Measurements from ENCODE around the gene CINP.
"Not testable (repeated sequence)": the region's sequence is repeated elsewhere in the genome, so short reads cannot be mapped to it uniquely, and the experiment has no call there.

CINP gene

DNA sequence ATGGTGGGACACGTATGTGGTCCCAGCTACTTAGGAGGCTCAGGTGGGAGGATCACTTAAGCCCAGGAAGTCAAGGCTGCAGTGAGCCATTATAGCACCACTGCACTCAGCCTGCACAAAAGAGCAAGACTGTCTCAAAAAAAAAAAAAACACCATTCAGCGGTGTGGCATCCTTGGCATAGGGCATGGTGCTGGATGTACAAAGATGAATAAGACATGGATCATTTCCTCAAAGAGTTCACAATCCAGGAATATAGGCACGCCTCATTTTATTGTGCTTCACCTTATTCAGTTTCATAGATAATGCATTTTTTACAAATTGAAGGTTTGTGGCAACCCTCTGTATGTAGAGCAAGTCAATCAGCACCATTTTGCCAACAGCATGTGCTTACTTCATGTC is 6.4 kb downstream of the CINP start:
- DNase-seq (ENCODE audit: low read depth in 2 of 3, low spot score in 1 of 3), result no peak

DNA sequence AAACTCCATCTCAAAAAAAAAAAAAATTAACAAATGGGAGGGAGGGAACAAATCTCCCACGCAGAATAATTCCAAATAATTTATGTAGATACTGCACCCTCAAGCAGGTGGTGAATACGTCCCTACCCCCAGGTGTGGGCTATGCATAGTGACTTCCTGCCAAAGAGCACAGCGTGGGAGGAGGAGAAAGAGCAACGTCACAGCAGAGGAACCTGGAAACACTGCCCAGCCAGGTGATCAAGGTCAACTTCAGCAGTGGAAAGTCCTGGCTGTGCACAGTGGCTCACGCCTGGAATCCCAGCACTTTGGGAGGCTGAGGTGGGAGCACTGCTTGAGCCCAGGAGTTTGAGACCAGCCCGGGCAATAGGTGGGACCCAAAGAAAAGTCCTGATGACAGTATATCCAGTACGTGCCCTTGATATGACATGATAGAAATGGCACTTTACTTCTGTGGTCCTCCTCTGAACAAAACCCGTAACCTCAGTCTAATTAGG is 9.5 kb downstream of the CINP start:
- no peak for DNase-seq (ENCODE audit: low read depth in 2 of 3, low spot score in 1 of 3)

DNA sequence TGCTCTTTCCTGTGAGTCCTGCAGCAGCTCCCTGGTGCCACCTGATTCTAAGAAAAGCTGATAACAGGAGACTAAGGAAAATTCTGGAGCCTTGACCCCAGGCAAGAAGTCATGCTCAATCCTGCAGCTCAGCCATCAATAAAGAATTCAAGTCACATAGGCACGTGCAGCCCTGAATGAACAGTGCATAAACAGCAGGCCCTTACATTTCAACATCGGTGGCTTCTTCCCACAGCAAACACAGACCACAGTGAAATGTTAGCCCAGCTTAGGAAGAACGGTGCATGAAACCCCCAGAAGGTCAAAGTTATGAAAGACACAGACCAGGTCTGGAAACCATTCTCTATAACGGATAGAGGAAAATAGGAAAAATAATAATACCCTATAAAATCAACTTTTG is 10.5 kb downstream of the CINP start:
- no peak for DNase-seq (ENCODE audit: low read depth in 2 of 3, low spot score in 1 of 3)

DNA sequence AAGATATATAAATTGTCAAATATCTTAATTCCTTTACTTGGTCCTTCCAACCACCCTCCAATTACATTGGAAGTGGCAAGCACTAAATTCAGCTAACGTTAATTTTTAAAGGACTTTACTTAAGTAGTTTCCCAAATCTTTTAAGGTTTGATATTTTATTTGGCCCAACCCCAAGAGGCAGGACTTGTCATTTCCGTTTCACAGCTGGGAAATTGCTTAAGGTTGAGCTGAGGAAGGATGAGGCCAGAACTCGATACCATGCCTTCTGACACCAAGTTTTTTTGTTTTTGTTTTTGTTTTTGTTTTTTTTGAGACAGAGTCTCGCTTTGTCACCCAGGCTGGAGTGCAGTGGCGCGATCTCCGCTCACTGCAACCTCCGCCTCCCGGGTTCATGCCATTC is 11.1 kb downstream of the CINP start:
- DNase-seq (ENCODE audit: low read depth in 2 of 3, low spot score in 1 of 3), result not testable (repeated sequence)

DNA sequence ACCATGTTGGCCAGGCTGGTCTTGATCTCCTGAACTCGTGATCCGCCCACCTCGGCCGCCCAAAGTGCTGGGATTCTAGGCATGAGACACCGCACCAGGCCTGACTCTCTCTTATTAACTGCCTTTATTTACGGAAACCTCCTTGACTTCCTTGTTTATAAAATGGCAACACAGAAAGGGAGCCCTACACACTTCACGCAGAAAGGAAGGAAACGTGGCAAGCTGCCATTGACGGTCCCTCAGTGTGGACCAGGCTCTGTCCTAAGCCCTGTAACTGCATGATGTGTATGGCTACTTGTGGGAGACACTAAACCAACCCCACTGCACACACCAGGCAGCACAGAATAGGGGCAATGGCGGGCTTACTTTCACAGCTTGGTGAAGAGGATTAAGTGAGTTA is 11.7 kb downstream of the CINP start:
- no peak for DNase-seq (ENCODE audit: low read depth in 2 of 3, low spot score in 1 of 3)

DNA sequence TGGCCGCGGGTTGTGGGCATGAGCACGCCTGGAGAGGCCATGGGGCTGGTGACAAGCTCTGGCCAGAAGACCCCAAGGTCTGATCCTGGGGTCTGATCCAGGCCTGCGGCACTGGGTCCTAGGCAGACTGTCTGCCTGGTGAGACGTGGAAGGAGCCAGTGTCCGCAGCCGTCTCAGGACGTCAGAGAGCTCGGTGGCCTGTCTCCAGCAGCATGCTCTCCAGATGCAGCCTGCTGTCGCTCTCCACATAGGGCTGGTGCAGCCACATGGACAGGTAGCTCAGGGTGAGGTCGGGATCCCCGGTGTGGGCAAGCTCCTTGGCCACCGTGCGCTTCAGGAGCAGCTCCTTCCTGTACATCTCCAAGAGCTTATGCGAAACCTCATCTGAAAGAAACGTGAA is 14.3 kb downstream of the CINP start:
- DNase-seq (ENCODE audit: low read depth in 2 of 3, low spot score in 1 of 3), result no peak

DNA sequence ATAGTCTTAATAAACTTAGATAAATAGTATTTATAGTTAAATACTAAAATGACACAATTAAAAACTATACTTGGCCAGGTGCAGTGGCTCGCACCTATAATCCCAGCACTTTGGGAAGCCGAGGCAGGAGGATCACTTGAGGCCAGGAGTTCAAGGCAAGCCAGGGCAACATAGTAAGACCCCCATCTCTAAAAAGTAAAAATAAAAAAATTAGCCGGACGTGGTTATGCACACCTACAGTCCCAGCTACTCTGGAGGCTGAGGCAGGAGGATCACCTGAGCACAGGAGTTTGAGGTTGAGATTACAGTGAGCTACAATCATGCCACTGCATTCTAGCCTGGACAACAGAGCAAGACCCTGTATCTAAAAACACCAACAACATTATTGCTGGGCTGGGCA is 16.0 kb downstream of the CINP start:
- DNase-seq (ENCODE audit: low read depth in 2 of 3, low spot score in 1 of 3), result no peak

DNA sequence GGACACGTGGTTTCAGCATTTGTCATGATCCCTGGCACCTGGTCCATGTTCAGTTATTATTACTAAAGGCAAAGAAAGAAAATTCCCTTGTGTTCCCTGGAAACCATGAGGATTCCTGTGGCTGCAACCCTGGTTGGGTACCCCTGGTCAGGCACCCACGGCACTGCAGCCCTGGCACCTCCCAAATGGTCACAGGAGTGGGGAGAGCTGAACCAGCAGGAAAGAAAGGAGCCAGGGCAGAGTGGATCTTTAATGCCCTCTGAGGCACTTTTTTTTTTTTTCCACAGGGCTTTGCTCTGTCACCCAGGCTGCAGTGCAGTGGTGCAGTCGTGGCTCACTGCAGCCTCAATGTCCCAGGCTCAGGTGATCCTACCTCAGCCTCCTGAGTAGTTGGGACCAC is 17.5 kb downstream of the CINP start:
- DNase-seq (ENCODE audit: low read depth in 2 of 3, low spot score in 1 of 3), result no peak

DNA sequence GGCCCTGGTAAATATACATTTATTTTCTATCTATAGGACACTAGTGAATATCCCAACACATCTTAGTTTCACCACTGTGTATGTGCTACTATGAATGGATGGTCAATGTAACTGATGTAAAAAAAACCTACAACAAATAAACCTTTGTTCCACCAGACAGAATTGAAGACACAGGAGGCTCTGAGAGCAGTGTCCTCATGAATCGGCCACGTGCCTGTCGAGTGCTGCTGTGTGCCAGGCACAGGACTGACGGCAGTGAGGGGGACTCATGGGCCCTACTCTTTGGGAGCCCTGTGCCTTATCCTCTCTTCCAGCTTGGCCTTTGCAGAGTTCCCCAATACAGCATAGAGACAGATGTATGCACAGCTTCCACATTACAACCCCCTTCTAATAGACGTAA is 18.2 kb downstream of the CINP start:
- no peak for DNase-seq (ENCODE audit: low read depth in 2 of 3, low spot score in 1 of 3)

DNA sequence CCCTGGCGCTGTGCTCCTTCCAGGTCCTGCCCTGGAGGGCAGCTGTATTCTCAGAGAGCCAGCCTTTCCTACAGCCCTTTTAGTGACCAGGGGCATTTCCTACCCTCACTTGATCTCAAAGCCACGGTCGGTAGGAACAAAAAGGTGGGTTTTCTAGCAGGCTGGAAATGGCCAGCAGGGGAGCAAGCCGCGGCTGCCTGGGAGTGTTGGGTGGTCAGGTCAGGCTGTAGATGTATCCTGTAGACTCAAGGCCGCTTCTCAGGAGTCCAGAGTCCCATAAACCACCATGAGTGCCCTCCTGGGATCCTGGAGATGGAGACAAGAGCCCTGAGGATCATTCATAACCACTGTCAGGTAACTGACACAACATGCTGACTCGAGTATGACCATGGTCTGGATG is 18.6 kb downstream of the CINP start:
- DNase-seq (ENCODE audit: low read depth in 2 of 3, low spot score in 1 of 3), result no peak

DNA sequence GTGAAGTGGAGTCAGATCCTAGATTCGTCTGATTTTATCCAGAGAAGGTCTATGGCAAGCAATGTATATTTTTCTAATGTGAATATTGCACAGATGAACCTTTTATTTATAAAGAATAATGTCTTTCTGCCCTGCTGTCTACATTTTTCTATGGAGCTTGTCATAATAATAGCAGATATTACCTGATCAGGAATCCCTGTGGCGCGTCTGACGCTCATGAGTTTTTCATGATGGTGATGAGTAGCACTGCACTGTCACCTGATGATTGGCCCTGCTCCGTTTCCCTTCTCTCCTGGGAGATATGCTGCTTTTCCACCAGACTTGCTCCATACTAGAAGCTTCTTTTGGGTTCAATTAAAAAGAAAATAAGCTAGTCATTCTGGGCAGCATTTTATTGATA is 20.5 kb downstream of the CINP start:
- no peak for DNase-seq (ENCODE audit: low read depth in 2 of 3, low spot score in 1 of 3)

DNA sequence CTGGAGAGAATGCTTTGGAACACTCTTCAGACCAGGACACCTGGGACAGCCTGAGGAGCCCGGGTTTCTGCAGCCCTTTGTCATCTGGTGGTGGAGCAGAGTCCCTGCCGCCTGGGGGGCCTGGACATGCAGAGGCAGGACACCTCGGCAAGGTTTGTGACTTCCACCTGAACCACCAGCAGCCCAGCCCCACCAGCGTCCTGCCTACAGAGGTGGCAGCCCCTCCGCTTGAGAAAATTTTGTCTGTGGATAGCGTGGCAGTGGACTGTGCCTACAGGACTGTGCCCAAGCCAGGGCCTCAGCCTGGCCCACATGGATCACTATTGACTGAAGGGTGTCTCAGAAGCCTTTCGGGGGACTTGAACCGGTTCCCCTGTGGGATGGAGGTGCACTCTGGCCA is 21.1 kb downstream of the CINP start:
- no peak for DNase-seq (ENCODE audit: low read depth in 2 of 3, low spot score in 1 of 3)

DNA sequence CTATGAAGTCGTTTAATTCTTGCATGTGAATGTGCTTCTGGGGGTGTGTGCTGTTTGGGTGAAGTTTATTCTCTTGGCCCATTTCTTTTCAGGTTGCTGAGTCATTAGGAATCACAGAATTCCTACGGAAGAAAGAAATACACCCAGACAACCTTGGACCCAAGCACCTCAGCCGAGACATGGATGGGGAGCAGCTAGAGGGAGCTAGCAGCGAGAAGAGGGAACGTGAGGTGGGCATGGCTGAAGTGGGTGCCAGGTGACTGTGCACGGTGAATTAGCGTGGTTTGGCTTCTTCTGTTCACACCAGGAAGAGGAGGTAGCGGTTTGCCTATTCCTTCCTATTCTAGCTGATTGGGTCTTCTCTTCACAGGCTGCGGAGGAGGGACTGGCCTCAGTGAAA is 24.0 kb downstream of the CINP start:
- DNase-seq (ENCODE audit: low read depth in 2 of 3, low spot score in 1 of 3), result no peak

DNA sequence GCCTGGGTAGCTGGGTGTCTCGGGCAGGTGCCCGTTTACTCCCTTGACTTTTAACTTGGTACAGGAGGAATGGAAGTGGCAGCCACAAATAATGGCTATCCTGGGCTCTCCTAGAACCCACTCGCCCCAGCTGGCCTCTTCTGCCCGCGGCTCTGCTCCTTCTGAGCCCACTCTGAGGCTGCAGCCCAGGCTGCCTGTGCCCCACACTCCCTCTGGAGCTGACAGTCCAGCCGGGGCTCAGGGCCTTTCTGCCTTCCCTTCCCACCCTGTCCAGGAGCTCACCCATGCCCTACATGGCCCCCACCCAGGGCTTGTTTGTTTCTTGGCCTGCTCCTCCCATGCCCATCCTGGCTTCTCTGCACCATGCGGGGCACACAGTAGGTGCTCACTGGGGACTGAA is 27.5 kb downstream of the CINP start:
- DNase-seq (ENCODE audit: low read depth in 2 of 3, low spot score in 1 of 3), result no peak

DNA sequence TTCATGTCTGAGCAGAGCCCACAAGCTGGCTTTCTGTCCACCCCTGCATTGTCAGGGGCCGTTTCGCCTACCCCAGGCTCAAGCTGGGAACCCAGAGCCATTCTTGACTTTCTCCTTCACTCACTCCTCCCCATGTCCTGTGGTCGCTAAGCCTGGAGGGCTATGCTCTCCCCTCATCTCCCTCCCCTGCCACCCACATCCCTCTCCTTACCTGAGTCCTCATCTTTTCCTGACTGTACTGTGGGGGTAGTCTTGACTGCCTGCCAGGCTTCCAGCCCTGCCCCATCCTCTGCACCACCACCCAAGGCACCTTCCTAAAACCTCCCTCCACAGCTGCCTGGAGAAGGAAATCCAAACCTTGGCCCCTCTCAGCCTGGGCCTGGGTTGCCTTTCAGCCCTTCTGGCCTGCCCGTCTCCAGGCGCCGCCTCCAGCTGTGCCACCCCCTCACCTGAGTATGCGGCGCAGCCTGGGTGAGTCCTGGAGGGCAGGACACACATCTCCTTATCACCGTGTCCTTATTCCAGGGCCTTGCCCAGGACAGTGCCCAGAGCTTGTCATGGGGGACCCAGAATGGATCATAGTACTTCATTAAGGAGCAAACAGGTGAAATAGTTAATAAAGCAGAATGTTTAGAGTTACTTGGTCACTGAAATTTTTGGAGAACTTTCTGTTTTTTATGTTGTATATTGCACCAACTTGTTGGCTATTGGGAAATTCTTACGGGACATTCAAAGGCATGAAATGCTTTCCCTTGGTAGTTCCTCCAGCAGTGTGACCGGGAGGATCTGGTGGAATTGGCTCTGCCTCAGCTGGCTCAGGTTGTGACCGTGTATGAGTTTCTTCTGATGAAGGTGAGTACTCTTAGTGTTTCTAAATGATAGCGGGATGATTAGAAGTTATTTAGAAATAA is 28.6 kb downstream of the CINP start:
- DNase-seq (ENCODE audit: low read depth in 2 of 3, low spot score in 1 of 3), result no peak

DNA sequence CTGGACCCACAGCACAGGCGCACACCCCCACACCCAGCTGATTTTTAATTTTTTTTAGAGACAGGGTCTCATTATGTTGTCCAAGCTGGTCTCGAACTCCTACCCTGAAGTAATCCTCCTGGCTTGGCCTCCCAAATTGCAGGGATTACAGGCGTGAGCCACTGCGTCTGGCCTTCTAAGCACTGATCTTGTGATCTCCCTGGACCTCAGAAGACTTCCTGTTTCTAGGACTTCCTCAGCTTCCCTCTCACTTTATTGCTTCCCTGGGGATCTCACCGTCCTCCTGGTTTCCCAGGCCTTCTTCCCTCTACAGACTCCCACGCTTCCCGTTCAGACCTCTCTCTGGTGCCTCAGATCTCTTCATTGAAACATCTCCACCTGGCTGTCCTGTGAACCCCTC is 29.3 kb downstream of the CINP start:
- no peak for DNase-seq (ENCODE audit: low read depth in 2 of 3, low spot score in 1 of 3)

DNA sequence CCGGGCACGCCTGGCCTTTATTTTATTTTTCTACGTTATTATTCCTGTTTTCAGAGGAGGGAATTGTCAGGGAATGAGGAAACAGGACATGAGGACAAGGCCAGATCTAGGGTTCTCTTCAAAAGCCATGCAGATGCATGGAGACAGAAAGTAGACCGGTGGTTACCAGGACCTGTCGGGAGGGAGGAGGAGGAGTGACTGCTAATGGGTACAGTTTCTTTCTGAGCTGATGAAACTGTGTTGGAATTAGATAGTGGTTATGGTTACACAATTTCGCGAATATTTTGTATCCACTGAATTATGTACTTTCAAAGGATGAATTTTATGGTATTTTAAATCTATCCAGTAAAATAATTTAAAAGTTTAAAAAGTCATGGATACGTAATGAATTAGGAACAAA is 31.9 kb downstream of the CINP start:
- DNase-seq (ENCODE audit: low read depth in 2 of 3, low spot score in 1 of 3), result no peak

DNA sequence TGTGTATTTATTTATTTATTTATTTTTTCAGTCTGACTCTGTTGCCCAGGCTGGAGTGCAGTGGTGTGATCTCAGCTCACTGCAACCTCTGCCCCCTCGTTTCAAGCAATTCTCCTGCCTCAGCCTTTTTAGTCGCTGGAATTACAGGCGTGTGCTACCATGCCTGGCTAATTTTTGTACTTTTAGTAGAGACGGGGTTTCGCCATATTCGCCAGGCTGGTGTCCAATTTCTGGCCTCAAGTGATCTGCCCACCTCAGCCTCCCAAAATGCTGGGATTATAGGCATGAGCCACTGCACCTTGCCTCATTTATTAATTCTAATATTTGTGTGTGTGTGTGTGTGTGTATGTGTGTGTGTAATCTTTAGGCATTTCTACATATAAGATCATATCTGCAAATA is 33.3 kb downstream of the CINP start:
- not testable (repeated sequence) for DNase-seq (ENCODE audit: low read depth in 2 of 3, low spot score in 1 of 3)

DNA sequence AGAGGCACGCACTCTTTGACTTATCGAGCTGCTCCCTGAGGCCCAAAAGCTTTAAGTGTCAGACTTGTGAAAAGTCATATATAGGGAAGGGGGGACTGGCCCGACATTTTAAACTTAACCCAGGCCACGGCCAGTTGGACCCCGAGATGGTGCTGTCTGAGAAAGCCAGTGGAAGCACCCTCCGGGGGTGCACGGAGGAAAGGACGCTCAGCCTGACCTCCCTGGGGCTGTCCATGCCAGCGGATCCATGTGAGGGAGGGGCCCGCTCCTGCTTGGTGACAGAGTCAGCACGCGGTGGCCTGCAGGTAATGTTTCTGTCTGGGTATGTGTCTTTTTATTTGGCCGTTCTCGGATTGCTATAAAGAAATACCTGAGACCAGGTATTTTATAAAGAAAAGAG is 36.1 kb downstream of the CINP start:
- no peak for DNase-seq (ENCODE audit: low read depth in 2 of 3, low spot score in 1 of 3)

DNA sequence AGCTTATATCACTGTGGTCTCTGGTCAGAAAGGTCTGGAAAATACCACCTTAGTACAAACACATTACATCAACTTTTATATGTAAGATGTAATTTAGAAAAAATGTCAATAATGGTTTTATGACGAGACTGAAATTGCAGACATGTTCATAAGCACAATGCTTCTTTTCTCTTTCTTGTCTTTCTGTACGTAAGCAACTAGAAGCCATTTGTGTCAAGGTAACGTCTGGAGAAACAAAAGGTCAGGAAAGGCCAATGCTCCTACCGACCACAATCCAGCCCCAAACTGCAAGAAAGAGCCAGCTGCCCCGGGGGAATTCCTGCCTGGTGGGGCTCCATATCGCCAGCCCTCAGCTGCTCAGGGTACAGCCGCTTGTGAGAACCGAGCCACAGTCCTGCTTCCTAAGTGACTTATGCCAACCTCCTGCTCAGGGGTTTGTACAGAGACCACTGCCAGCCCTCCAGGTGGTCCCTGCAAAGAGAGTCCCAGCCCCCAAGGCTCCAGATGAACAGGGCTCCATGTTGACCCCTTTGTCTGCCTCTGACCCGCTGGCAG is 36.8 kb downstream of the CINP start:
- no peak for DNase-seq (ENCODE audit: low read depth in 2 of 3, low spot score in 1 of 3)

DNA sequence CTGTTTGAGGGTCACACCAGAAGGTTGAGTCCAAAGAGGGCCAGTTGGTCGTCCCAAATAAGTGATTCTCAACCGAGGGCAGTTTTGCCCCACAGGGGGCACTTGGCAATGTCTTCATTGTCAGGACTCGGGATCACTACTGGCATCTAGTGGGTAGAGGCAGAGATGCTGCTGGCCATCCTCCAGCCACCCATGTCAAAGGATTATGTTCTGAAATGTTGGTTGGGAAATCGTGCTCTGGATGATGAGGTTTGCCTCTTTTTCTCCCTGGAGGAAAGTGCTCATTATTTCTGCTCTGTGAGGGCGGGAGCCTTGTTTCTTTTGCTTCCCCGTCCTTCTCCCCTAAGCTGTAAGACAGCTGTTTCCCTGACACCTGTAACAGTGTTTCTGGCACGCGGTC is 39.6 kb downstream of the CINP start:
- DNase-seq (ENCODE audit: low read depth in 2 of 3, low spot score in 1 of 3), result no peak

DNA sequence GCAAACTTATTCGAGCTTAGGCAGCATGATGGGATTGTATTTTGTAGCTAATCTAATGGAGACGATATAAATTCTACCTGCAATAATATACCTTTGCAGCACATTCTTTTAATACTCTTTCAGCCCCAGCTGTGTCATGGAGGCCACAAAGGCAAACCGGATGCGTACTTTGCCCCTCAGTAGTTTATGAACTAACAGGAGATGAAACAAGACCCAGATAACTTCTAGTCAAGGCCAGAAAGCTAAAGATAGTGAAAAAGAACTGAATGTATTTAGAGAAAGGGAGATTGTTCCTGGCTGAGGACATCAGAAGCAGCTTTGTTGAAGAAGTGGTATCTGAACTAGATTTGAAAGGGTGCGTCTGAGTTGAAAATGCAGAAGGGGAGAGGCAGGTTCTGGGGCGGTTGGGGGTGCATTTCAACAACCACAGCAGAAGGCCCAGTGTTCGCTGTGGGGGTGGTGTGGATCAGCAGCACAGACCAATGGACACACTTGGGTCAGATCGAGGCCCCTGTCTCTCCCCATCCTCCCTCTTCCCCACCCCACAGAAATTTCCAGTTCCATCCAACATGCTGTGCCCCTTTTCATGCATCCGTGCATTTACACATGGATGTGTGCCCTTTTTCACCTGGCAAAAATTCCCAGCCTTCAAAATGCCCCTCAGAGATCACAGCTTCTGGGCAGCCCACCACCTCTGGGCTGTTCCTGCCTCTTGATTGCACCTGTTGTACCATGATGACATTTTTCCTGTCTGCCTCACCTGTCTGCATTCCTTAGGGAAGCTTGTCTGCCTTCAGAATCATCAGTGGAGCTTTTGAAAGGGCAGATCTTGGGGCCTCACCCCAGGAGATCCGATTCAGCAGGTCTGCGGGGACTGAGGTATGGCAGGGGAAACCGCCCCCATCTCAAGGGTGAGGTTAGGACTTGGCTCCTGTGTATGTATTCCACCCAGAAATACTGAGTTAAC is 41.0 kb downstream of the CINP start:
- DNase-seq (ENCODE audit: low read depth in 2 of 3, low spot score in 1 of 3), result no peak
